Right cardiac atrium (tissue), 5 donors: ENCODE results near the gene CYBC1. TPM values are rescaled to one million over a fixed set of nuclear protein-coding genes. Genes with fewer than 3 reads are reported as not detected.

Experiments
- ATAC-seq, 2 donors: fragments of 200-7000 bp; cut with Tn5 transposase; one replicate each; pipeline versions ENCODE4 v1.8.0 to v1.9.1; 2020; ENCODE audit warnings: moderate library complexity in 2 of 2, mild to moderate bottlenecking in 1 of 2
- DNase-seq, 3 donors: peaks; one replicate each; pipeline ENCODE4 v3.0.0-alpha.2; 2020
- H3K27ac ChIP-seq: one replicate; pipeline ENCODE4 v1.5.1; 2013; ENCODE audit warnings: mild to moderate bottlenecking, low read length, control low read depth, moderate library complexity
- H3K27me3 ChIP-seq: one replicate; pipeline ENCODE4 v1.6.1; 2013; ENCODE audit not compliant: control insufficient read depth, insufficient read depth
- H3K4me1 ChIP-seq: one replicate; pipeline ENCODE4 v1.6.1; 2013; ENCODE audit warnings: low read length; ENCODE audit not compliant: control insufficient read depth, insufficient read depth
- H3K4me3 ChIP-seq: one replicate; pipeline ENCODE4 v1.5.1; 2013; ENCODE audit warnings: low read length, control low read depth
- H3K9me3 ChIP-seq: one replicate; pipeline ENCODE4 v1.6.1; 2013; ENCODE audit warnings: low read length; ENCODE audit not compliant: control insufficient read depth
- WGBS: extraction: QIAGEN DNeasy Blood & Tissue Kit; methylation state at CpG from one replicate; pipeline ENCODE4 v1.1.7; 2013; 5-methylcytosine and 5-hydroxymethylcytosine counted together
- intact Hi-C, 4 donors: fragments of 100-400 bp; cut with DNase I; formaldehyde crosslinking; loops; one replicate each; pipeline versions ENCODE4 v1.11.0 to v1.14.0; 2022 to 2023
- polyA plus RNA-seq: library from polyadenylated mRNA; stranded (reverse); fragments of 200-250 nt; gene quantifications from one replicate; pipeline ENCODE4 v1.2.3, GENCODE V29; 2013
- total RNA-seq, 4 donors: library from RNA; stranded (reverse); fragmentation: NEBNext Ultra II Directional; extraction: Animal tissue kit (Norgen Biotek cat#: 25700); gene quantifications; one replicate each; pipeline ENCODE4 v1.2.1, GENCODE V29; 2021
- donor health status: healthy with polysubstance abuse.
- donor health status: DM: no; HTN: yes; CAD: no.
- donor health status: DM: no; HTN: no; CAD: no.
- donor health status: DM: no; HTN: yes; CAD: no; lungs with severe emphysema.
- donor health status: DM: yes; HTN: yes; CAD: no.

The CYBC1 gene
- total and polyA plus RNA-seq, 5 donors, result 20.8 to 34.7 (median 32.7) TPM

GRCh38 chr17:82446649-82447048 is 3.9 kb downstream of the CYBC1 start:
- Histone ChIP-seq H3K9me3 (no peaks in the 10 kb centered on the region), H3K4me3 (no peak overlapping the region), H3K27me3 (no peaks in the 10 kb centered on the region), H3K27ac (no peak overlapping the region), H3K4me1 (peaks cover 2% of the 10 kb centered on the region)
- intact Hi-C loops, result no loop called here
- ATAC-seq (no peak), DNase-seq (peak in 1 of 3 donors; percentile 37)
- 88% methylated on average over 12 of the region's 12 CpGs for WGBS

- 86% methylated on average over 15 of the region's 15 CpGs for WGBS
- Histone ChIP-seq H3K27ac (no peak overlapping the region), H3K27me3 (no peaks in the 10 kb centered on the region), H3K4me3 (no peak overlapping the region), H3K4me1 (no peaks in the 10 kb centered on the region), H3K9me3 (no peaks in the 10 kb centered on the region)
- intact Hi-C loops, result no loop called here
- ATAC-seq, result no peak
- DNase-seq, result peak in 1 of 3 donors; percentile 52
These were observed 4.4 kb downstream of the CYBC1 start for GRCh38 chr17:82446124-82446523.

GRCh38 chr17:82445542-82445941 is 5.0 kb downstream of the CYBC1 start:
- no peak overlapping the region for H3K4me3 ChIP-seq
- H3K27me3 ChIP-seq, result no peaks in the 10 kb centered on the region
- DNase-seq (peak in 1 of 3 donors; percentile 50), ATAC-seq (no peak)
- WGBS, result 83% methylated on average over 13 of the region's 13 CpGs
- H3K27ac ChIP-seq, result no peak overlapping the region
- no peaks in the 10 kb centered on the region for H3K9me3 ChIP-seq
- intact Hi-C loops, result no loop called here
- no peaks in the 10 kb centered on the region for H3K4me1 ChIP-seq

- H3K9me3 ChIP-seq, result no peaks in the 10 kb centered on the region
- DNase-seq, result peak; percentile 37 to 79 (median 72)
- H3K4me3 ChIP-seq, result no peak overlapping the region
- WGBS, result 63% methylated on average over 19 of the region's 19 CpGs
- no peak overlapping the region for H3K27ac ChIP-seq
- H3K4me1 ChIP-seq, result no peaks in the 10 kb centered on the region
- intact Hi-C loops, result no loop called here
- no peaks in the 10 kb centered on the region for H3K27me3 ChIP-seq
- ATAC-seq, result no peak
These were observed 5.5 kb downstream of the CYBC1 start for GRCh38 chr17:82444941-82445521.

- Histone ChIP-seq H3K27me3 (no peaks in the 10 kb centered on the region), H3K4me1 (no peaks in the 10 kb centered on the region), H3K27ac (no peak overlapping the region), H3K9me3 (no peaks in the 10 kb centered on the region), H3K4me3 (no peak overlapping the region)
- intact Hi-C loops, result no loop called here
- WGBS, result 93% methylated on average over 35 of the region's 35 CpGs
- ATAC-seq (no peak), DNase-seq (peak in 1 of 3 donors; percentile 42)
These were observed 6.2 kb downstream of the CYBC1 start for GRCh38 chr17:82444284-82444893.

GRCh38 chr17:82443465-82444283 is 6.9 kb downstream of the CYBC1 start:
- Histone ChIP-seq H3K27ac (no peak overlapping the region), H3K9me3 (no peaks in the 10 kb centered on the region), H3K27me3 (no peaks in the 10 kb centered on the region), H3K4me3 (no peak overlapping the region), H3K4me1 (no peaks in the 10 kb centered on the region)
- intact Hi-C loops, result no loop called here
- ATAC-seq (no peak), DNase-seq (peak in 2 of 3 donors; percentile 27 to 60)
- 85% methylated on average over 36 of the region's 40 CpGs for WGBS

GRCh38 chr17:82442643-82443464 is 7.7 kb downstream of the CYBC1 start:
- no peaks in the 10 kb centered on the region for H3K27me3 ChIP-seq
- H3K27ac ChIP-seq, result no peak overlapping the region
- no peaks in the 10 kb centered on the region for H3K4me1 ChIP-seq
- peak in 1 of 3 donors; percentile 38 for DNase-seq
- 86% methylated on average over 28 of the region's 28 CpGs for WGBS
- ATAC-seq, result no peak
- no peaks in the 10 kb centered on the region for H3K9me3 ChIP-seq
- H3K4me3 ChIP-seq, result no peak overlapping the region
- intact Hi-C loops, result no loop called here

- ATAC-seq, result no peak
These were observed 8.7 kb downstream of the CYBC1 start for GRCh38 chr17:82441691-82442487.

GRCh38 chr17:82440991-82441627 is 9.4 kb downstream of the CYBC1 start:
- Histone ChIP-seq H3K9me3 (no peaks in the 10 kb centered on the region), H3K4me1 (no peaks in the 10 kb centered on the region), H3K27ac (no peak overlapping the region), H3K4me3 (no peak overlapping the region), H3K27me3 (no peaks in the 10 kb centered on the region)
- DNase-seq (peak; percentile 46 to 80 (median 79)), ATAC-seq (peak in 1 of 2 donors; percentile 3)
- WGBS, result 65% methylated on average over 17 of the region's 17 CpGs
- intact Hi-C loops, result no loop called here

More at GRCh38 chr17:82441691-82442487, 8.7 kb downstream of the CYBC1 start:
- Histone ChIP-seq H3K27ac (no peak overlapping the region), H3K27me3 (no peaks in the 10 kb centered on the region), H3K9me3 (no peaks in the 10 kb centered on the region), H3K4me1 (no peaks in the 10 kb centered on the region), H3K4me3 (no peak overlapping the region)
- DNase-seq, result peak in 1 of 3 donors; percentile 43
- intact Hi-C loops, result no loop called here
- 86% methylated on average over 27 of the region's 27 CpGs for WGBS
